ENCODE measurements around the gene BRPF1.

Gene BRPF1

GRCh38 chr3:9791790-9792404 lies 60.4 kb downstream of the BRPF1 start:
- TF ChIP-seq CTCF (IDR thresholded peaks at IDR 0.05) (no peak), ZFX (IDR thresholded peaks at IDR 0.05; ENCODE audit: borderline replicate concordance) (no peak)
- peak overlapping the region; percentile 92 for H3K27ac ChIP-seq

GRCh38 chr3:9792405-9793160 lies 61.0 kb downstream of the BRPF1 start, which contains the start of the genes ARPC4 and TADA3:
Gene ARPC4 (plus strand): TSS chr3:9793082. CDS start chr3:9793122, 40 bp downstream.
Gene TADA3 (minus strand): TSS chr3:9792473. CDS start chr3:9791466, 1,007 bp downstream.
- no peak for TF ChIP-seq CTCF (IDR thresholded peaks at IDR 0.05)
- no peak for TF ChIP-seq ZFX (IDR thresholded peaks at IDR 0.05; ENCODE audit: borderline replicate concordance)
- H3K27ac ChIP-seq = peak within 1 kb of the TSS; percentile 92

GRCh38 chr3:9793161-9793781 lies 61.7 kb downstream of the BRPF1 start:
- TF ChIP-seq ZFX (IDR thresholded peaks at IDR 0.05; ENCODE audit: borderline replicate concordance) (no peak), CTCF (IDR thresholded peaks at IDR 0.05) (no peak)
- H3K27ac ChIP-seq = peak overlapping the region; percentile 92

- TF ChIP-seq ZFX (IDR thresholded peaks at IDR 0.05; ENCODE audit: borderline replicate concordance) (no peak), CTCF (IDR thresholded peaks at IDR 0.05) (no peak)
- H3K27ac ChIP-seq = no peak overlapping the region
These were observed 62.9 kb downstream of the BRPF1 start for GRCh38 chr3:9794400-9794799.

GRCh38 chr3:9795207-9795606 lies 63.7 kb downstream of the BRPF1 start:
- H3K27ac ChIP-seq = no peak overlapping the region
- TF ChIP-seq ZFX (IDR thresholded peaks at IDR 0.05; ENCODE audit: borderline replicate concordance) = no peak
- no peak for TF ChIP-seq CTCF (IDR thresholded peaks at IDR 0.05)

GRCh38 chr3:9797196-9797945 lies 65.8 kb downstream of the BRPF1 start:
- H3K27ac ChIP-seq = no peak overlapping the region
- TF ChIP-seq ZFX (IDR thresholded peaks at IDR 0.05; ENCODE audit: borderline replicate concordance) (no peak), CTCF (IDR thresholded peaks at IDR 0.05) (no peak)

Measured in 22Rv1 (cell line).